Activated naive CD8-positive, alpha-beta T cell treated with anti-CD3 and anti-CD28 coated beads, Interleukin-2, amount 10 ng/mL, durations not matched to agents 7 days and 5 days (primary cell): ENCODE data around the gene RTN4RL1. TPM values are rescaled to one million over a fixed set of nuclear protein-coding genes. Genes with fewer than 3 reads are reported as not detected.
A peak's percentile ranks its signal among the peaks of the same experiment; 100 is the strongest.
"Not testable (repeated sequence)": the region's sequence is repeated elsewhere in the genome, so short reads cannot be mapped to it uniquely, and the experiment has no call there.

ENCODE experiments used
- ATAC-seq: fragments of 150-1000 bp; cut with Tn5 transposase; one replicate; pipeline ENCODE4 v1.10.0; 2021; ENCODE audit warnings: low read depth, moderate library complexity
- POLR2A ChIA-PET: fragments of 350-600 bp; sonication (Branson Sonifier 250); formaldehyde crosslinking; loops from one replicate; lab custom pipeline; 2021; ENCODE audit warnings: antibody characterized with exemption; lab: Charles Lee
- DNase-seq: peaks from one replicate; pipeline ENCODE4 v3.0.0; 2021
- H3K27ac Mint-ChIP-seq: one replicate; pipeline ENCODE4 v1.8.0; 2022; ENCODE audit warnings: mild to moderate bottlenecking, mixed read lengths
- H3K27me3 Mint-ChIP-seq: one replicate; pipeline ENCODE4 v1.8.0; 2022; ENCODE audit warnings: mild to moderate bottlenecking, moderate library complexity, mixed read lengths
- H3K36me3 Mint-ChIP-seq: one replicate; pipeline ENCODE4 v1.8.0; 2021; ENCODE audit warnings: mild to moderate bottlenecking, mixed read lengths
- H3K4me1 Mint-ChIP-seq: one replicate; pipeline ENCODE4 v1.8.0; 2021; ENCODE audit warnings: mixed read lengths
- H3K4me3 Mint-ChIP-seq: one replicate; pipeline ENCODE4 v1.8.0; 2022; ENCODE audit warnings: mild to moderate bottlenecking, moderate library complexity, mixed read lengths
- H3K9me3 Mint-ChIP-seq: one replicate; pipeline ENCODE4 v1.8.0; 2021; ENCODE audit warnings: mixed read lengths
- total RNA-seq, 2 experiments: library from RNA; stranded (reverse); gene quantifications; one replicate each; pipeline ENCODE4 v1.2.3, GENCODE V29; 2021

Gene RTN4RL1
- total RNA-seq, 2 experiments from 2014 or later: 0.22 to 0.45 TPM

- ATAC-seq: no peak
- Mint-ChIP-seq H3K36me3 (no peaks in the 10 kb centered on the region), H3K4me1 (peaks cover 1% of the 10 kb centered on the region), H3K4me3 (no peak overlapping the region), H3K27me3 (peaks cover 62% of the 10 kb centered on the region), H3K27ac (no peak overlapping the region), H3K9me3 (no peaks in the 10 kb centered on the region)
- POLR2A ChIA-PET: interaction anchor here (1.0 kb wide), 1 partner anchor 353 kb away, joined by 3 read pairs; no protein-coding TSS in a partner anchor
- DNase-seq: no peak
Observed at GRCh38 chr17:1906662-1907101, 118.5 kb downstream of the RTN4RL1 start.

- no peak for DNase-seq
- POLR2A ChIA-PET: no interaction called here
- ATAC-seq: no peak
Observed at GRCh38 chr17:1905190-1905913, 119.8 kb downstream of the RTN4RL1 start.

GRCh38 chr17:1904273-1905182 is 120.6 kb downstream of the RTN4RL1 start:
- DNase-seq: no peak
- Mint-ChIP-seq H3K36me3 (peaks cover 3% of the 10 kb centered on the region), H3K27ac (no peak overlapping the region), H3K27me3 (peaks cover 51% of the 10 kb centered on the region), H3K4me1 (peaks cover 1% of the 10 kb centered on the region), H3K4me3 (no peak overlapping the region), H3K9me3 (no peaks in the 10 kb centered on the region)
- ATAC-seq: no peak
- POLR2A ChIA-PET: no interaction called here

More at GRCh38 chr17:1905190-1905913, 119.8 kb downstream of the RTN4RL1 start:
- Mint-ChIP-seq H3K9me3 (no peaks in the 10 kb centered on the region), H3K27me3 (peaks cover 57% of the 10 kb centered on the region), H3K36me3 (no peaks in the 10 kb centered on the region), H3K27ac (no peak overlapping the region), H3K4me1 (peaks cover 1% of the 10 kb centered on the region), H3K4me3 (no peak overlapping the region)

- Mint-ChIP-seq H3K9me3 (no peaks in the 10 kb centered on the region), H3K27me3 (peaks cover 7% of the 10 kb centered on the region), H3K4me1 (no peaks in the 10 kb centered on the region), H3K4me3 (no peak overlapping the region), H3K27ac (no peak overlapping the region), H3K36me3 (peaks cover 10% of the 10 kb centered on the region)
- ATAC-seq: no peak
- POLR2A ChIA-PET: no interaction called here
- no peak for DNase-seq
Observed at GRCh38 chr17:1899403-1900000, 125.6 kb downstream of the RTN4RL1 start.

GRCh38 chr17:1898872-1899271 is 126.3 kb downstream of the RTN4RL1 start:
- Mint-ChIP-seq H3K27me3 (peaks cover under 1% of the 10 kb centered on the region), H3K9me3 (no peaks in the 10 kb centered on the region), H3K4me1 (no peaks in the 10 kb centered on the region), H3K27ac (no peak overlapping the region), H3K36me3 (peaks cover 10% of the 10 kb centered on the region), H3K4me3 (no peak overlapping the region)
- POLR2A ChIA-PET: no interaction called here
- no peak for DNase-seq
- ATAC-seq: no peak

GRCh38 chr17:1898332-1898731 is 126.8 kb downstream of the RTN4RL1 start:
- Mint-ChIP-seq H3K9me3 (no peaks in the 10 kb centered on the region), H3K4me1 (no peaks in the 10 kb centered on the region), H3K27me3 (no peaks in the 10 kb centered on the region), H3K36me3 (peaks cover 10% of the 10 kb centered on the region), H3K27ac (no peak overlapping the region), H3K4me3 (no peak overlapping the region)
- POLR2A ChIA-PET: interaction anchor here (0.6 kb wide), 1 partner anchor 9 kb away, joined by 5 read pairs; no protein-coding TSS in a partner anchor
- DNase-seq (no peak), ATAC-seq (no peak)

- Mint-ChIP-seq H3K9me3 (no peaks in the 10 kb centered on the region), H3K27me3 (no peaks in the 10 kb centered on the region), H3K36me3 (peaks cover 10% of the 10 kb centered on the region), H3K4me3 (no peak overlapping the region), H3K27ac (no peak overlapping the region), H3K4me1 (no peaks in the 10 kb centered on the region)
- DNase-seq: no peak
- ATAC-seq: no peak
- POLR2A ChIA-PET: no interaction called here
Observed at GRCh38 chr17:1897105-1897656, 128.0 kb downstream of the RTN4RL1 start.

GRCh38 chr17:1896243-1897104 is 128.7 kb downstream of the RTN4RL1 start:
- H3K9me3 Mint-ChIP-seq: no peaks in the 10 kb centered on the region
- H3K4me3 Mint-ChIP-seq: no peak overlapping the region
- no peak for DNase-seq
- no peaks in the 10 kb centered on the region for H3K27me3 Mint-ChIP-seq
- H3K4me1 Mint-ChIP-seq: no peaks in the 10 kb centered on the region
- no peak for ATAC-seq
- POLR2A ChIA-PET: no interaction called here
- no peak overlapping the region for H3K27ac Mint-ChIP-seq
- peaks cover 11% of the 10 kb centered on the region for H3K36me3 Mint-ChIP-seq

GRCh38 chr17:1895479-1895878 is 129.7 kb downstream of the RTN4RL1 start:
- ATAC-seq, DNase-seq: not testable (repeated sequence)
- H3K36me3 Mint-ChIP-seq: peaks cover 14% of the 10 kb centered on the region

GRCh38 chr17:1894753-1895339 is 130.3 kb downstream of the RTN4RL1 start:
- POLR2A ChIA-PET: no interaction called here
- ATAC-seq: no peak
- DNase-seq: no peak
- Mint-ChIP-seq H3K27me3 (no peaks in the 10 kb centered on the region), H3K9me3 (no peaks in the 10 kb centered on the region), H3K4me1 (no peaks in the 10 kb centered on the region), H3K27ac (no peak overlapping the region), H3K36me3 (peaks cover 14% of the 10 kb centered on the region), H3K4me3 (no peak overlapping the region)

More at GRCh38 chr17:1895479-1895878, 129.7 kb downstream of the RTN4RL1 start:
- H3K4me1 Mint-ChIP-seq, H3K4me3 Mint-ChIP-seq, POLR2A ChIA-PET, H3K9me3 Mint-ChIP-seq, H3K27me3 Mint-ChIP-seq, H3K27ac Mint-ChIP-seq: not testable (repeated sequence)

GRCh38 chr17:1890758-1891450 is 134.2 kb downstream of the RTN4RL1 start:
- Mint-ChIP-seq H3K27ac (peak overlapping the region; percentile 66), H3K4me3 (no peak overlapping the region), H3K27me3 (no peaks in the 10 kb centered on the region), H3K36me3 (peaks cover 20% of the 10 kb centered on the region), H3K9me3 (no peaks in the 10 kb centered on the region), H3K4me1 (no peaks in the 10 kb centered on the region)
- POLR2A ChIA-PET: interaction anchor here (0.6 kb wide), 1 partner anchor 620 kb away, joined by 3 read pairs; no protein-coding TSS in a partner anchor
- DNase-seq: no peak
- ATAC-seq: peak; percentile 45
